Keratinocyte (primary cell): Measurements from ENCODE around the gene EFCAB8. TPM values are rescaled to one million over a fixed set of nuclear protein-coding genes. Genes with fewer than 3 reads are reported as not detected.

Source experiments
- DNase-seq: peaks from one replicate; pipeline ENCODE4 v3.0.0-alpha.2; 2011; ENCODE audit warnings: low read depth, missing footprints, low spot score
- FAIRE-seq: peaks from 2 replicates; lab custom pipeline; 2011; peaks lifted over from hg19 to GRCh38; lab: Jason Lieb, UNC
- H2AFZ ChIP-seq: 2 replicates; pipeline ENCODE4 v1.6.0; 2012; ENCODE audit warnings: low read length, control low read depth, inconsistent platforms; ENCODE audit not compliant: control insufficient read depth
- H3K27ac ChIP-seq: 2 replicates; pipeline ENCODE4 v1.5.1; 2011; ENCODE audit warnings: low read length; ENCODE audit not compliant: control insufficient read depth, insufficient read depth
- H3K27me3 ChIP-seq: 3 replicates; pipeline ENCODE4 v1.6.0; 2011; ENCODE audit warnings: low read length; ENCODE audit not compliant: control insufficient read depth, insufficient read depth; ENCODE audit errors: extremely low read depth
- H3K36me3 ChIP-seq, 2 experiments: 2 replicates in 1 of 2; 3 replicates in 1 of 2; pipeline ENCODE4 v1.5.1; 2011; ENCODE audit warnings: low read length in 2 of 2, mild to moderate bottlenecking in 1 of 2; ENCODE audit not compliant: control insufficient read depth in 2 of 2, insufficient read depth in 2 of 2; ENCODE audit errors: extremely low read depth in 1 of 2
- H3K4me1 ChIP-seq: 3 replicates; pipeline ENCODE4 v1.5.1; 2011; ENCODE audit warnings: low read length; ENCODE audit not compliant: control insufficient read depth, insufficient read depth; ENCODE audit errors: extremely low read depth
- H3K4me2 ChIP-seq: 3 replicates; pipeline ENCODE4 v1.6.0; 2011; ENCODE audit warnings: low read depth, low read length; ENCODE audit not compliant: control insufficient read depth, insufficient read depth; ENCODE audit errors: extremely low read depth
- H3K4me3 ChIP-seq, 3 experiments: fragments of 200-600 bp in 1 of 3; sonication (generic) in 1 of 3; 2 replicates in 2 of 3; 3 replicates in 1 of 3; pipeline ENCODE4 v1.5.1; 2011 to 2016; ENCODE audit warnings: low read length in 3 of 3, mild to moderate bottlenecking in 3 of 3, control low read depth in 2 of 3, inconsistent platforms in 1 of 3, low read depth in 1 of 3, mixed read lengths in 1 of 3, mixed run types in 1 of 3, moderate library complexity in 1 of 3; ENCODE audit not compliant: control insufficient read depth in 2 of 3, insufficient read depth in 2 of 3; ENCODE audit errors: extremely low read depth in 1 of 3
- H3K79me2 ChIP-seq: 2 replicates; pipeline ENCODE4 v1.6.0; 2012; ENCODE audit warnings: low read length; ENCODE audit not compliant: control insufficient read depth, insufficient read depth
- H3K9ac ChIP-seq: 3 replicates; pipeline ENCODE4 v1.6.0; 2011; ENCODE audit warnings: low read length; ENCODE audit not compliant: control insufficient read depth, insufficient read depth; ENCODE audit errors: extremely low read depth
- H3K9me1 ChIP-seq: 3 replicates; pipeline ENCODE4 v1.6.0; 2011; ENCODE audit warnings: low read length; ENCODE audit not compliant: control insufficient read depth, insufficient read depth; ENCODE audit errors: extremely low read depth
- H3K9me3 ChIP-seq: 2 replicates; pipeline ENCODE4 v1.5.1; 2012; ENCODE audit warnings: low read depth, low read length; ENCODE audit not compliant: control insufficient read depth
- H4K20me1 ChIP-seq: 3 replicates; pipeline ENCODE4 v1.6.0; 2011; ENCODE audit warnings: low read length; ENCODE audit not compliant: control insufficient read depth, insufficient read depth; ENCODE audit errors: extremely low read depth
- EZH2 ChIP-seq: IDR thresholded peaks from one replicate; pipeline ENCODE4 v1.6.1; 2012; ENCODE audit warnings: inconsistent platforms, mild to moderate bottlenecking, low read length, moderate library complexity
- dilution Hi-C: fragments of 300-500 bp; cut with MboI; formaldehyde crosslinking; loops from one replicate; pipeline ENCODE4 v1.7.0; 2020; ENCODE audit warnings: low sequenced_read_pairs; ENCODE audit not compliant: extremely low pct_ligation_motif_present
- polyA plus RNA-seq, 5 experiments: library from polyadenylated mRNA; depleted of rRNA in 3 of 5; stranded (reverse) in 3 of 5; stranded (forward) in 1 of 5; unstranded in 1 of 5; fragments of >200 nt; gene quantifications; 1 replicate in 1 of 5; 2 replicates in 3 of 5; 3 replicates in 1 of 5; pipeline versions ENCODE4 v1.2.1 to v1.2.3, GENCODE V29; 2011 to 2012; ENCODE audit warnings: missing spikeins in 2 of 5, low read depth in 1 of 5, low replicate concordance in 1 of 5
- TF ChIP-seq, protein P1 (sequence below), 3 experiments: IDR thresholded peaks in 1 of 3; conservative IDR thresholded peaks in 1 of 3; optimal IDR thresholded peaks in 1 of 3; 2 replicates in 2 of 3; 3 replicates in 1 of 3; pipeline versions ENCODE3 to v1.5.1; 2011; ENCODE audit warnings: low read length in 3 of 3, mild to moderate bottlenecking in 3 of 3, moderate library complexity in 2 of 3, control low read depth in 1 of 3, inconsistent platforms in 1 of 3; ENCODE audit not compliant: insufficient read depth in 2 of 3; ENCODE audit errors: extremely low read depth in 1 of 3

Gene EFCAB8
- polyA plus RNA-seq, 1 donor (not counting 4 experiments of a cell fraction or from before 2014, with no cell fraction given), result 0.03 TPM

DNA sequence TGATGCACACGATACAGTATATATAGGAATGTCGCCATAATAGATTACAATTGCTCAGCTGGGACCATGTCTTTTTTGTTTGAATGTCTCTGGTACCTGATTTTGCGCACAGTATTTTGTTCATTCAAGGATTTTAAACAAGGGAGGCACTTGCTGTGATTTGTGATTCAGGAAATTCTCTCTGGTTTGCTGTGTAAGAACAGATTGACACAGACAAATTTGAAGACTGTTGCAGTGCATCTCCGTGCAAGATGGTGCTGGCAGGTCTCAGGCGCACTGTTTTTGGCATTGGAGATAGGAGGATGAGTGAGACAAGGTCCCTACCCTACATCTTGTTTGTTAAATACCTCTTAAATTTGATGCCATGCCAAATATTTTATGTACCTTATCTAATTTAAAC lies 36.5 kb upstream of the EFCAB8 start:
- Histone ChIP-seq H3K36me3 (peaks cover 0 to 9% of the 10 kb centered on the region in 2 experiments), H3K9me3 (no peaks in the 10 kb centered on the region), H3K9ac (peak overlapping the region; percentile 10), H4K20me1 (peaks cover 33% of the 10 kb centered on the region), H3K4me3 (no peak overlapping the region), H3K9me1 (peaks cover 3% of the 10 kb centered on the region), H3K27me3 (no peaks in the 10 kb centered on the region), H3K4me1 (peaks cover 31% of the 10 kb centered on the region), H3K79me2 (peaks cover 66% of the 10 kb centered on the region), H2AFZ (no peak overlapping the region), H3K4me2 (peak overlapping the region; percentile 89), H3K27ac (peak overlapping the region; percentile 47)
- FAIRE-seq (no peak), DNase-seq (no peak)
- dilution Hi-C loops, result no loop called here
- TF ChIP-seq, protein P1, sequence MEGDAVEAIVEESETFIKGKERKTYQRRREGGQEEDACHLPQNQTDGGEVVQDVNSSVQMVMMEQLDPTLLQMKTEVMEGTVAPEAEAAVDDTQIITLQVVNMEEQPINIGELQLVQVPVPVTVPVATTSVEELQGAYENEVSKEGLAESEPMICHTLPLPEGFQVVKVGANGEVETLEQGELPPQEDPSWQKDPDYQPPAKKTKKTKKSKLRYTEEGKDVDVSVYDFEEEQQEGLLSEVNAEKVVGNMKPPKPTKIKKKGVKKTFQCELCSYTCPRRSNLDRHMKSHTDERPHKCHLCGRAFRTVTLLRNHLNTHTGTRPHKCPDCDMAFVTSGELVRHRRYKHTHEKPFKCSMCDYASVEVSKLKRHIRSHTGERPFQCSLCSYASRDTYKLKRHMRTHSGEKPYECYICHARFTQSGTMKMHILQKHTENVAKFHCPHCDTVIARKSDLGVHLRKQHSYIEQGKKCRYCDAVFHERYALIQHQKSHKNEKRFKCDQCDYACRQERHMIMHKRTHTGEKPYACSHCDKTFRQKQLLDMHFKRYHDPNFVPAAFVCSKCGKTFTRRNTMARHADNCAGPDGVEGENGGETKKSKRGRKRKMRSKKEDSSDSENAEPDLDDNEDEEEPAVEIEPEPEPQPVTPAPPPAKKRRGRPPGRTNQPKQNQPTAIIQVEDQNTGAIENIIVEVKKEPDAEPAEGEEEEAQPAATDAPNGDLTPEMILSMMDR (optimal IDR thresholded peaks at IDR 0.05 in 1 of 3, IDR thresholded peaks at IDR 0.05 in 1 of 3, conservative IDR thresholded peaks at IDR 0.05 in 1 of 3; ENCODE audit: extremely low read depth in 1 of 3, insufficient read depth in 2 of 3, low read length in 3 of 3), result no peak
- no peak for TF ChIP-seq EZH2

DNA sequence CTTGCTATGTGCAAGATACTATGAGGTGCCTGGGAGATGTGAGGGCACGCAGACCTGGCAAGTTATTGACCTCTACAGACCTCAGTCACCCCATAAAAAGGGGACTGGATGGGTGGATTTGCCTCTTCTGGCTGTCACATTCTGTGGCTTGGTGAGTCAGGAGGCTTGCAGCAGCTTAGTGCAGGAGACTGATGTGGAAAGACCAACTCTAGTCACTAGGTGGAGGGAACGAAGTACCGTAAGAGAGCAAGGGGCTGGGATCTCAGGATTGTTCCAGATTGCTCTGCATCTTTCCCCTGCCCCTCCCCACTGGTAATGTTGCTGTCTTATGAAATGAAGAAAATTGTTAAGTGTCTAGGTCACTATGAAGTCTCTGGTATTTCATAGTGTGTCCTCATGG lies 35.6 kb upstream of the EFCAB8 start:
- H3K36me3 ChIP-seq, result peaks cover 0 to 9% of the 10 kb centered on the region in 2 experiments
- dilution Hi-C loops, result no loop called here
- H3K9ac ChIP-seq, result no peak overlapping the region
- H3K79me2 ChIP-seq, result peaks cover 74% of the 10 kb centered on the region
- H3K4me3 ChIP-seq, result no peak overlapping the region
- H3K27me3 ChIP-seq, result no peaks in the 10 kb centered on the region
- H3K4me1 ChIP-seq, result peaks cover 31% of the 10 kb centered on the region
- peak; percentile 13 for DNase-seq
- peak overlapping the region; percentile 89 for H3K4me2 ChIP-seq
- TF ChIP-seq, protein P1 (optimal IDR thresholded peaks at IDR 0.05 in 1 of 3, IDR thresholded peaks at IDR 0.05 in 1 of 3, conservative IDR thresholded peaks at IDR 0.05 in 1 of 3; ENCODE audit: extremely low read depth in 1 of 3, insufficient read depth in 2 of 3, low read length in 3 of 3), result peak; percentile 11 to 21 (median 17)
- no peak for TF ChIP-seq EZH2
- H4K20me1 ChIP-seq, result peaks cover 33% of the 10 kb centered on the region
- H3K9me1 ChIP-seq, result peaks cover 3% of the 10 kb centered on the region
- no peak overlapping the region for H2AFZ ChIP-seq
- no peak for FAIRE-seq
- H3K27ac ChIP-seq, result peak overlapping the region; percentile 47
- no peaks in the 10 kb centered on the region for H3K9me3 ChIP-seq
